H54 (cell line): Measurements from ENCODE around the gene PARD3.
"Not testable (repeated sequence)": the region's sequence is repeated elsewhere in the genome, so short reads cannot be mapped to it uniquely, and the experiment has no call there.

Experiments
- DNase-seq: peaks from one replicate; pipeline ENCODE4 v3.0.0; 2011; ENCODE audit warnings: low spot score, mixed read lengths; ENCODE audit not compliant: insufficient read length
- FAIRE-seq: peaks from 3 replicates; lab custom pipeline; 2011; peaks lifted over from hg19 to GRCh38; lab: Jason Lieb, UNC
- POLR2A ChIP-seq: IDR thresholded peaks from 2 replicates; pipeline ENCODE4 v1.6.1; 2011; ENCODE audit warnings: low read depth, mild to moderate bottlenecking, low read length

The PARD3 gene

DNA sequence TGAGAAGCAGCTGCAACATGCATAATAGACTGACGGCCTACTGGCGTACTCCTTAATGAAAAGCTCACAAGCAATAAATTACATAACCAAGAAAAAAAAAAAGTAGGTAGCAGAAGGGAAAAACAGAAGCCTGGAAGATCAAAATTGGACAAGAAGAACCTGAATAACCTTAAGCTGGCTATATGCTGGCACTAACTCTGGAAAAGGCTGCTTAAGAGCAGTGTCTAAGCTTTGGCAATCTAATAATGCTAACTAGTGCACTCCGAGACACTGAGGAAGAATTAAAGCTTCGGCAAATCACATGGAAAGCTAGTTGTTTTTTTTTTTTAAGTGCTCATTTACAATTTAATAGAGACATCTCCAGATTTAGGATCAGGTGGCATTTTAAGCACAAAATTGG, 441.9 kb downstream of the PARD3 start:
- no peak for TF ChIP-seq POLR2A
- FAIRE-seq (no peak), DNase-seq (no peak)

DNA sequence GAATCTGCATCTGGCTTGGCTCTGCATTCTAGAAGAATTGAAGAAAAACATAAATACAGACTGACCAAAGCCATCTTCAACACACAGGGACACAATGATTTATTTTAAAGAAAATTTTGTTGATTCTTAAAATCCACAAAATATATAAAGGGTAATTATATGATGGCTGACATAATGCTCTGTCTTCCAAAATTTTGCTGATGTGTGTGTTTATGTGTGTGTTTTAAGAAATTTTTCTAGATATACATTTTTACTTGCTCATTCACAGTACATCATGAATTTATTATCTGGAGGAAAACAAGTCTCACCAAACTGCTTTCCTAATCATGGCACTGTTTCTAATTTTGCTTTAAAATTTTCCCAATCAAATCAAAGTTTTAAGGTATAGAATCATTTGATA, 442.6 kb downstream of the PARD3 start:
- DNase-seq (no peak), FAIRE-seq (no peak)
- no peak for TF ChIP-seq POLR2A

DNA sequence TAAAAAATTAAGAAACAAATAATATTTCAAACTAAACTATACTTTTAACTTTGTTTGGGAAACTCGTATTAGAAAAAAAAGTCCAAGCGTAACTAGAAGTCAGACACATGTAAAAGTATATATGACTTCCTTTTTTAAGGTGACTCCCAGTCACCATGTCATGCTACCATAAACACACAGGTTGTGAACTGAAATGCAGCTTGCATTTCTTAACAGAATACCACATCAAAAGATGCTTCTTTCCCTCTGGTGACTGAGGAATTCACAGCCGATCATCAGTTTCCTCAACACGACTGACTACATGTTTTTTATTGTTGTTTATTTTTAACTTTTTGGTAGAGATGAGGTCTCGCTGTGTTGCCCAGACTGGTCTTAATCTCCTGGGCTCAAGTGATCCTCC, 445.0 kb downstream of the PARD3 start:
- DNase-seq (no peak), FAIRE-seq (peak; percentile 36)
- no peak for TF ChIP-seq POLR2A

DNA sequence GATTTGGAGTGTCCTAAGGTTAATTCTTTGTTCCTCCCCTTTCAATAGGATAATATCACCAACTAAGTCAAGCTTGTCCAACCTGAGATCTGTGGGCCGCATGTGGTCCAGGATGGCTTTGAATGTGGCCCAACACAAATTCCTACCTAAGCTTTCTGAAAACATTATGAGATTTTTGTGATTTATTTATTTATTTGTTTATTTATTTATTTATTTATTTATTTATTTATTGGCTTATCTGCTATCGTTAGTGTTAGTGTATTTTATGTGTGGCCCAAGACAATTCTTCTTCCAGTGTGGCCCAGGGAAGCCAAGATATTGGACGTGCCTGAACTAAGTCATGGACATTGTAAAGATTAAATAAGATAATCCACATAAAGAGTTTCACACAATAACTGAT, 446.0 kb downstream of the PARD3 start:
- FAIRE-seq, result no peak
- no peak for TF ChIP-seq POLR2A
- no peak for DNase-seq

- TF ChIP-seq POLR2A, result no peak
- DNase-seq (no peak), FAIRE-seq (no peak)
These were observed 450.7 kb downstream of the PARD3 start for GRCh38 chr10:34364253-34365037.

DNA sequence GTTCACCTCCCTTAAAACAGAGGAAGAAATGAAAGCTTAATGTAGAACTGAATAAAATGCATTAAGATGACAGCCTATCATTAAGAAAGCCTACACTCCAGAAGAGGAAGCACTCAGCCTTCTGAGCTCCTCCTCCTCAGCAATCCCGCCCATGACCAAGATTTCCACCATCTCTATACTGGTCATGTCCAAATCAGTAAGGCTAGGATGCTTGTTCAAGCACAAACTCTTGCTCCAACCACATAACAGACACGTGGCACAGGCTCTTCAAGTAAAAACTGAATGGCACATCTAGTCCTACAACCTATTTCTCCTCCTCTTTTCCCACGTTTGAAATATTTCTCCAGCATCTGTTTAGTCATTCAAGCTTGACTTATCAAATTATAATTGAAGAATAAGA, 454.1 kb downstream of the PARD3 start:
- TF ChIP-seq POLR2A, result no peak
- peak; percentile 33 for FAIRE-seq
- DNase-seq, result no peak

DNA sequence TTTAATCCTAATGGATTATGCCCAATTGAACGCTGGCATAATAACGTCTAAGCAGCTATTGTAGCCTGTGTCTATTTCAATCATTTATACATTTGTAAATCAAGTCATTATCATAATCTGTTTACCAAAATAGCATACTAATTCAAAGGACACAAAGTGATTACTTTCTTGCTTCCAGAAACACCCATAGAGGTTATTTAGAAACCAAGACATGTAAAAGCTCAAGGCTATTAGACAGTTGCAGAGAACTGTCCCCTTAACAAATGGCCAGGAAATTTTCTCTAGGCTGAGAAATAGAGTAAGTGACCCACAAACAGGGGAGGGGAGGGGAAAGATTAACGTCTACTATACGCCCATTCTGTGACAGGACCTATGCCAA, 455.7 kb downstream of the PARD3 start:
- no peak for DNase-seq
- FAIRE-seq, result no peak
- no peak for TF ChIP-seq POLR2A

GRCh38 chr10:34358729-34359434, 456.2 kb downstream of the PARD3 start:
- no peak for FAIRE-seq
- DNase-seq, result no peak
- TF ChIP-seq POLR2A, result no peak

GRCh38 chr10:34356463-34356862, 458.6 kb downstream of the PARD3 start:
- TF ChIP-seq POLR2A, result no peak
- DNase-seq (no peak), FAIRE-seq (no peak)

GRCh38 chr10:34353530-34353929, 461.6 kb downstream of the PARD3 start:
- DNase-seq, FAIRE-seq: not testable (repeated sequence)

DNA sequence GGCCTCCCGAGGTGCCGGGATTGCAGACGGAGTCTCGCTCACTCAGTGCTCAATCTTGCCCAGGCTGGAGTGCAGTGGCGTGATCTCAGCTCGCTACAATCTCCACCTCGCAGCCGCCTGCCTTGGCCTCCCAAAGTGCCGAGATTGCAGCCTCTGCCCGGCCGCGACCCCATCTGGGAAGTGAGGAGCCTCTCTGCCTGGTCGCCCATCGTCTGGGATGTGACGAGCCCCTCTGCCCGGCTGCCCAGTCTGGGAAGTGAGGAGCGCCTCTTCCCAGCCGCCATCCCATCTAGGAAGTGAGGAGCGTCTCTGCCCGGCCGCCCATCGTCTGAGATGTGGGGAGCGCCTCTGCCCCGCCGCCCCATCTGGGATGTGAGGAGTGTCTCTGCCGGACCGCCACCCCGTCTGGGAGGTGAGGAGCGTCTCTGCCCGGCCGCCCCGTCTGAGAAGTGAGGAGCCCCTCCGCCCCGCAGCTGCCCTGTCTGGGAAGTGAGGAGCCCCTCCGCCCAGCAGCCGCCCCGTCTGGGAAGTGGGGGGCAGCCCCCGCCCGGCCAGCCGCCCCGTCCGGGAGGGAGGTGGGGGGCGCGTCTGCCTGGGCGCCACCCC, 462.4 kb downstream of the PARD3 start:
- FAIRE-seq, DNase-seq: not testable (repeated sequence)

- TF ChIP-seq POLR2A, result no peak
- FAIRE-seq (no peak), DNase-seq (no peak)
These were observed 463.9 kb downstream of the PARD3 start for GRCh38 chr10:34351161-34351560.

DNA sequence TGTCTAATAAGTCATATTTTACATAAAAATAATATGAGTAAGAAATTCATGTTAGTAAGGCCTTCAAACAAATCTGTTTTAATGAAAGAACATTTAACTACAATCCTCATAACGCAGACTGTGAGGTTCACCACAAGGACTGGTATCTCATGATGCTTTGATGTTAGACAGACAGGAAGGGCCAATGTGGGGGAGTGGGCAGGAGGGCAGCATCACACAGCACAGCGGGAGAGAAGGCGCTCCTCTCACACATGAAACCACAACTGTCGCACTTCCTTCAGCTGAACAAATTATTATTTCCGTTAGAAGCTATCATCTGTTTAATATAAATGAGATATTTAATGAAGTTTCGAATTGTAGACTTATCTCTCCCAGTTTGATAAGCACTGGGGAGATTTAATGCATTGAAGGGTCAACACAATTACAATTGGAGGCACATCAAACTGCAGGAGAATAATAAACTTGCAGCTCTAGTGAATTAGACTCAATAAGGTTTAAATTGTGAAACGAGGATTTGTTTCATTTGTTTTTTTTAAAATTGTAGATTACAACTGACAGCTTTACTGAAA, 466.1 kb downstream of the PARD3 start:
- DNase-seq (no peak), FAIRE-seq (no peak)
- TF ChIP-seq POLR2A, result no peak

DNA sequence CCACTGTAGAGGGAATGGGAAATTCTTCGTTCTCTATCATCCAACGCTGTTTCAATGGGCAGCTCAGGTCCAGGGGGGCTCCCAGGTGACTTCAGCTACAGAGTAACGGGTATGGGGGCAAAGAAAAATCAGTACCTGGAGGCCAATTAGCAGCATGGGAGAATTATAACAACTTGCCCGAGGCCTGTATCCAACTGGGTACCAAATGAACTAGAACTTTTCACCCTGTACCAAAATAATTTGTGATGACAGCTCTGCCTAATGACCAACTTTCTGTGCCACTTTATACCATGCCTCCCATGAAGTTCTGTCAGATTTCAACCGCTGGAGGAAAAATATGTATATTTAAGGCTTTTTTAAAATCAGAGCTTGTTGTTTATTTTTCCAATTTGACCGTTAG, 467.1 kb downstream of the PARD3 start:
- DNase-seq, result no peak
- TF ChIP-seq POLR2A, result no peak
- FAIRE-seq, result no peak
